HepG2 (cell line): ENCODE results near the gene BCAT1. TPM values are rescaled to one million over a fixed set of nuclear protein-coding genes. Genes with fewer than 3 reads are reported as not detected.

ENCODE experiments used
- CSRNP2 ChIP-seq: sonication (generic); formaldehyde crosslinking; conservative IDR thresholded peaks from 2 replicates; pipeline ENCODE4 v1.8.0; 2022; ENCODE audit warnings: low read depth, missing genetic modification reagents
- HNF1A ChIP-seq, 2 experiments: sonication (generic) in 1 of 2; formaldehyde crosslinking in 1 of 2; IDR thresholded peaks; 2 replicates each; pipeline versions ENCODE4 v1.4.0 to v1.6.1; 2016 to 2020; ENCODE audit warnings: borderline replicate concordance in 1 of 2, low read depth in 1 of 2, mild to moderate bottlenecking in 1 of 2, missing genetic modification reagents in 1 of 2
- KLF9 ChIP-seq: IDR thresholded peaks from 2 replicates; pipeline ENCODE4 v1.6.1; 2016; ENCODE audit warnings: low read depth
- MED8 ChIP-seq: sonication (generic); formaldehyde crosslinking; IDR thresholded peaks from 2 replicates; pipeline ENCODE4 v1.8.1; 2023; ENCODE audit warnings: mild to moderate bottlenecking, missing genetic modification reagents; ENCODE audit not compliant: insufficient replicate concordance
- POLR2A ChIP-seq, 2 experiments: IDR thresholded peaks; 2 replicates each; pipeline ENCODE4 v1.6.1; 2011; ENCODE audit warnings: low read depth in 2 of 2, low read length in 2 of 2, mild to moderate bottlenecking in 1 of 2, moderate library complexity in 1 of 2; ENCODE audit not compliant: insufficient read depth in 1 of 2
- SAFB2 ChIP-seq: sonication (generic); formaldehyde crosslinking; IDR thresholded peaks from 2 replicates; pipeline ENCODE4 v1.5.1; 2020; ENCODE audit warnings: missing genetic modification reagents, low read depth, mild to moderate bottlenecking, borderline replicate concordance
- SMARCC2 ChIP-seq: fragments of 450-650 bp; IDR thresholded peaks from 2 replicates; pipeline ENCODE4 v1.6.1; 2017; ENCODE audit warnings: antibody characterized with exemption, mild to moderate bottlenecking
- SMC3 ChIP-seq: IDR thresholded peaks from 2 replicates; pipeline ENCODE4 v1.6.1; 2011; ENCODE audit warnings: low read length, improper control_type of control experiment
- SOX6 ChIP-seq, 2 experiments: fragments of 450-650 bp in 1 of 2; sonication (generic) in 1 of 2; formaldehyde crosslinking in 1 of 2; IDR thresholded peaks; 2 replicates each; pipeline versions ENCODE4 v1.4.0 to v1.6.1; 2017 to 2020; ENCODE audit warnings: antibody characterized with exemption in 1 of 2, mild to moderate bottlenecking in 1 of 2, missing genetic modification reagents in 1 of 2
- TBL1XR1 ChIP-seq: fragments of 150-350 bp; IDR thresholded peaks from 2 replicates; pipeline ENCODE4 v1.6.1; 2014; ENCODE audit warnings: borderline replicate concordance, low read length; ENCODE audit not compliant: partially characterized antibody
- ZBTB40 ChIP-seq, 2 experiments: fragments of 450-650 bp in 1 of 2; sonication (generic) in 1 of 2; formaldehyde crosslinking in 1 of 2; IDR thresholded peaks; 2 replicates each; pipeline versions ENCODE4 v1.6.1 to v1.8.0; 2016 to 2022; ENCODE audit warnings: antibody characterized with exemption in 1 of 2, mild to moderate bottlenecking in 1 of 2, missing genetic modification reagents in 1 of 2
- ZFY ChIP-seq: sonication (generic); formaldehyde crosslinking; IDR thresholded peaks from 2 replicates; pipeline ENCODE4 v1.4.0; 2020; ENCODE audit warnings: missing genetic modification reagents
- ZNF589 ChIP-seq: sonication (generic); formaldehyde crosslinking; conservative IDR thresholded peaks from 2 replicates; pipeline ENCODE4 v1.8.0; 2022; ENCODE audit warnings: mild to moderate bottlenecking, moderate library complexity, missing genetic modification reagents
- polyA plus RNA-seq, 8 experiments: library from polyadenylated mRNA; depleted of rRNA in 3 of 8; stranded (reverse) in 7 of 8; unstranded in 1 of 8; fragments of >200 nt; fragmentation: Illumina TruSeq in 4 of 8; extraction: Trizol in 4 of 8; gene quantifications; 2 replicates each; pipeline versions ENCODE4 v1.2.1 to v1.2.3, GENCODE V29; 2011 to 2016; ENCODE audit warnings: low read depth in 4 of 8, missing spikeins in 1 of 8, mixed read lengths in 1 of 8; ENCODE audit not compliant: insufficient read depth in 1 of 8
- total RNA-seq, 5 experiments: library from RNA; depleted of rRNA; stranded (reverse); fragments of >200 nt; fragmentation: Illumina TruSeq; extraction: Trizol; gene quantifications; 2 replicates each; pipeline ENCODE4 v1.2.3, GENCODE V29; 2016; ENCODE audit warnings: low read depth in 1 of 5

The BCAT1 gene
- total and polyA plus RNA-seq, 2 of the 13 experiments (the other 11 are each of a cell fraction or from before 2014, with no cell fraction given) = 8.0 to 75.5 TPM

GRCh38 chr12:24911271-24911791 lies 37.6 kb downstream of the BCAT1 start (continued):
- no peak for TF ChIP-seq TBL1XR1
- no peak for TF ChIP-seq SAFB2 (CRISPR knock-in tag)
- no peak for TF ChIP-seq ZBTB40 (IDR thresholded peaks at IDR 0.05)
- TF ChIP-seq ZBTB40 (CRISPR knock-in tag; IDR thresholded peaks at IDR 0.05) = no peak
- no peak for TF ChIP-seq CSRNP2
- TF ChIP-seq MED8 = no peak
- no peak for TF ChIP-seq KLF9 (CRISPR knock-in tag)
- TF ChIP-seq ZNF589 (CRISPR knock-in tag) = no peak
- TF ChIP-seq HNF1A (IDR thresholded peaks at IDR 0.05; ENCODE audit: low read depth) = no peak
- no peak for TF ChIP-seq HNF1A (CRISPR knock-in tag; IDR thresholded peaks at IDR 0.05; ENCODE audit: borderline replicate concordance)
- TF ChIP-seq SMARCC2 = no peak
- peak in 1 of 2 experiments; percentile 57; a peak in 2 of 4 replicates for TF ChIP-seq POLR2A (IDR thresholded peaks at IDR 0.05; ENCODE audit: insufficient read depth in 1 of 2, low read depth in 2 of 2, low read length in 2 of 2)
- TF ChIP-seq ZFY (CRISPR knock-in tag) = no peak
- no peak for TF ChIP-seq SMC3
- no peak for TF ChIP-seq SOX6 (IDR thresholded peaks at IDR 0.05)
- peak; percentile 68 for TF ChIP-seq SOX6 (CRISPR knock-in tag; IDR thresholded peaks at IDR 0.05)
